ENCODE data around the gene BCL11A. TPM values are rescaled to one million over a fixed set of nuclear protein-coding genes. Genes with fewer than 3 reads are reported as not detected.

Gene BCL11A
- total RNA-seq, 3 donors from 2014 or later: 0.38 to 2.6 (median 0.87) TPM

- Mint-ChIP-seq H3K4me1 (ENCODE audit: low read depth) (peaks cover 2% of the 10 kb centered on the region), H3K9me3 (no peaks in the 10 kb centered on the region), H3K27me3 (ENCODE audit: low read depth) (peaks cover 45% of the 10 kb centered on the region), H3K4me3 (no peak overlapping the region), H3K36me3 (ENCODE audit: insufficient read depth) (no peaks in the 10 kb centered on the region)
- DNase-seq (no peak), ATAC-seq (no peak)
Measured at GRCh38 chr2:60505880-60506260, 47.6 kb downstream of the BCL11A start.

GRCh38 chr2:60505240-60505879 lies 48.1 kb downstream of the BCL11A start:
- Mint-ChIP-seq H3K27me3 (ENCODE audit: low read depth) (peaks cover 45% of the 10 kb centered on the region), H3K4me1 (ENCODE audit: low read depth) (peaks cover 2% of the 10 kb centered on the region), H3K4me3 (no peak overlapping the region), H3K9me3 (no peaks in the 10 kb centered on the region), H3K36me3 (ENCODE audit: insufficient read depth) (no peaks in the 10 kb centered on the region)
- ATAC-seq (no peak), DNase-seq (no peak)

- Mint-ChIP-seq H3K4me3 (no peak overlapping the region), H3K36me3 (ENCODE audit: insufficient read depth) (no peaks in the 10 kb centered on the region), H3K4me1 (ENCODE audit: low read depth) (peaks cover 2% of the 10 kb centered on the region), H3K9me3 (no peaks in the 10 kb centered on the region), H3K27me3 (ENCODE audit: low read depth) (peaks cover 36% of the 10 kb centered on the region)
- no peak for ATAC-seq
- no peak for DNase-seq
Measured at GRCh38 chr2:60504049-60504448, 49.4 kb downstream of the BCL11A start.

- peaks cover 2% of the 10 kb centered on the region for H3K4me1 Mint-ChIP-seq (ENCODE audit: low read depth)
- no peak overlapping the region for H3K4me3 Mint-ChIP-seq
- DNase-seq: no peak
- H3K27me3 Mint-ChIP-seq (ENCODE audit: low read depth): peaks cover 36% of the 10 kb centered on the region
- ATAC-seq: no peak
- H3K36me3 Mint-ChIP-seq (ENCODE audit: insufficient read depth): no peaks in the 10 kb centered on the region
- no peaks in the 10 kb centered on the region for H3K9me3 Mint-ChIP-seq
Measured at GRCh38 chr2:60502144-60502543, 51.3 kb downstream of the BCL11A start.

- DNase-seq (no peak), ATAC-seq (no peak)
- no peaks in the 10 kb centered on the region for H3K36me3 Mint-ChIP-seq (ENCODE audit: insufficient read depth)
- no peaks in the 10 kb centered on the region for H3K9me3 Mint-ChIP-seq
- H3K4me1 Mint-ChIP-seq (ENCODE audit: low read depth): peaks cover 2% of the 10 kb centered on the region
- H3K27me3 Mint-ChIP-seq (ENCODE audit: low read depth): peaks cover 35% of the 10 kb centered on the region
- no peak overlapping the region for H3K4me3 Mint-ChIP-seq
Measured at GRCh38 chr2:60500861-60501260, 52.6 kb downstream of the BCL11A start.

- no peaks in the 10 kb centered on the region for H3K36me3 Mint-ChIP-seq (ENCODE audit: insufficient read depth)
- H3K9me3 Mint-ChIP-seq: no peaks in the 10 kb centered on the region
- peaks cover 25% of the 10 kb centered on the region for H3K27me3 Mint-ChIP-seq (ENCODE audit: low read depth)
- no peak for DNase-seq
- no peak overlapping the region for H3K4me3 Mint-ChIP-seq
- peaks cover under 1% of the 10 kb centered on the region for H3K4me1 Mint-ChIP-seq (ENCODE audit: low read depth)
- no peak for ATAC-seq
Measured at GRCh38 chr2:60499651-60500265, 53.7 kb downstream of the BCL11A start.

- H3K4me3 Mint-ChIP-seq: no peak overlapping the region
- ATAC-seq: no peak
- H3K36me3 Mint-ChIP-seq (ENCODE audit: insufficient read depth): no peaks in the 10 kb centered on the region
- no peak for DNase-seq
- H3K9me3 Mint-ChIP-seq: no peaks in the 10 kb centered on the region
- peaks cover 16% of the 10 kb centered on the region for H3K27me3 Mint-ChIP-seq (ENCODE audit: low read depth)
- no peaks in the 10 kb centered on the region for H3K4me1 Mint-ChIP-seq (ENCODE audit: low read depth)
Measured at GRCh38 chr2:60498816-60499429, 54.5 kb downstream of the BCL11A start.

- DNase-seq: no peak
- no peaks in the 10 kb centered on the region for H3K9me3 Mint-ChIP-seq
- H3K36me3 Mint-ChIP-seq (ENCODE audit: insufficient read depth): no peaks in the 10 kb centered on the region
- ATAC-seq: no peak
- H3K4me3 Mint-ChIP-seq: no peak overlapping the region
- no peaks in the 10 kb centered on the region for H3K4me1 Mint-ChIP-seq (ENCODE audit: low read depth)
- H3K27me3 Mint-ChIP-seq (ENCODE audit: low read depth): peaks cover 14% of the 10 kb centered on the region
Measured at GRCh38 chr2:60498127-60498815, 55.2 kb downstream of the BCL11A start.

GRCh38 chr2:60497500-60497899 lies 56.0 kb downstream of the BCL11A start:
- Mint-ChIP-seq H3K27me3 (ENCODE audit: low read depth) (peaks cover 11% of the 10 kb centered on the region), H3K36me3 (ENCODE audit: insufficient read depth) (no peaks in the 10 kb centered on the region), H3K4me1 (ENCODE audit: low read depth) (no peaks in the 10 kb centered on the region), H3K9me3 (no peaks in the 10 kb centered on the region), H3K4me3 (no peak overlapping the region)
- ATAC-seq: no peak
- DNase-seq: no peak

- ATAC-seq (no peak), DNase-seq (no peak)
- Mint-ChIP-seq H3K4me3 (no peak overlapping the region), H3K9me3 (no peaks in the 10 kb centered on the region), H3K4me1 (ENCODE audit: low read depth) (no peaks in the 10 kb centered on the region), H3K27me3 (ENCODE audit: low read depth) (peaks cover 5% of the 10 kb centered on the region), H3K36me3 (ENCODE audit: insufficient read depth) (no peaks in the 10 kb centered on the region)
Measured at GRCh38 chr2:60496956-60497355, 56.5 kb downstream of the BCL11A start.

- DNase-seq: no peak
- no peak overlapping the region for H3K4me3 Mint-ChIP-seq
- no peaks in the 10 kb centered on the region for H3K36me3 Mint-ChIP-seq (ENCODE audit: insufficient read depth)
Measured at GRCh38 chr2:60496475-60496874, 57.0 kb downstream of the BCL11A start.

GRCh38 chr2:60495041-60495625 lies 58.3 kb downstream of the BCL11A start:
- Mint-ChIP-seq H3K9me3 (no peaks in the 10 kb centered on the region), H3K27me3 (ENCODE audit: low read depth) (peaks cover 6% of the 10 kb centered on the region), H3K4me3 (no peak overlapping the region), H3K4me1 (ENCODE audit: low read depth) (no peaks in the 10 kb centered on the region), H3K36me3 (ENCODE audit: insufficient read depth) (no peaks in the 10 kb centered on the region)
- DNase-seq (no peak), ATAC-seq (no peak)

More at GRCh38 chr2:60496475-60496874, 57.0 kb downstream of the BCL11A start:
- H3K9me3 Mint-ChIP-seq: no peaks in the 10 kb centered on the region
- H3K27me3 Mint-ChIP-seq (ENCODE audit: low read depth): peaks cover 6% of the 10 kb centered on the region
- no peak for ATAC-seq
- no peaks in the 10 kb centered on the region for H3K4me1 Mint-ChIP-seq (ENCODE audit: low read depth)

GRCh38 chr2:60493804-60494387 lies 59.6 kb downstream of the BCL11A start:
- no peak for ATAC-seq
- H3K36me3 Mint-ChIP-seq (ENCODE audit: insufficient read depth): no peaks in the 10 kb centered on the region

GRCh38 chr2:60492548-60492947 lies 60.9 kb downstream of the BCL11A start:
- Mint-ChIP-seq H3K27me3 (ENCODE audit: low read depth) (peaks cover 6% of the 10 kb centered on the region), H3K4me1 (ENCODE audit: low read depth) (no peaks in the 10 kb centered on the region), H3K4me3 (no peak overlapping the region), H3K36me3 (ENCODE audit: insufficient read depth) (no peaks in the 10 kb centered on the region), H3K9me3 (no peaks in the 10 kb centered on the region)
- DNase-seq: no peak
- ATAC-seq: no peak

More at GRCh38 chr2:60493804-60494387, 59.6 kb downstream of the BCL11A start:
- H3K9me3 Mint-ChIP-seq: no peaks in the 10 kb centered on the region
- H3K27me3 Mint-ChIP-seq (ENCODE audit: low read depth): peaks cover 6% of the 10 kb centered on the region
- DNase-seq: no peak
- H3K4me3 Mint-ChIP-seq: no peak overlapping the region
- H3K4me1 Mint-ChIP-seq (ENCODE audit: low read depth): no peaks in the 10 kb centered on the region
